OCI-LY1 (cell line): ENCODE measurements around the gene ASB6.
A peak's percentile ranks its signal among the peaks of the same experiment; 100 is the strongest.

Experiments
- H2AFZ ChIP-seq: fragments of 200-600 bp; sonication (generic), shearing (Covaris generic); 2 replicates; pipeline ENCODE4 v1.6.0; 2014; ENCODE audit warnings: antibody characterized with exemption, mild to moderate bottlenecking, low read length
- H3F3A ChIP-seq: fragments of 200-600 bp; sonication (generic), shearing (Covaris generic); 2 replicates; pipeline ENCODE4 v1.6.0; 2014; ENCODE audit warnings: mild to moderate bottlenecking, antibody characterized with exemption, low read length, moderate library complexity; ENCODE audit not compliant: insufficient read depth
- H3K27ac ChIP-seq: fragments of 200-600 bp; sonication (generic); 2 replicates; pipeline ENCODE4 v1.5.1; 2014; ENCODE audit warnings: low read length, mixed run types, mild to moderate bottlenecking, low read depth; ENCODE audit not compliant: poor library complexity, severe bottlenecking
- H3K27me3 ChIP-seq: fragments of 200-600 bp; sonication (generic); 2 replicates; pipeline ENCODE4 v1.6.0; 2014; ENCODE audit warnings: antibody characterized with exemption, mild to moderate bottlenecking, low read length, moderate library complexity; ENCODE audit not compliant: insufficient read depth
- H3K36me3 ChIP-seq: fragments of 200-600 bp; sonication (generic); 2 replicates; pipeline ENCODE4 v1.6.1; 2014; ENCODE audit warnings: mild to moderate bottlenecking, antibody characterized with exemption, low read length, moderate library complexity, mixed read lengths; ENCODE audit not compliant: insufficient read depth
- H3K4me1 ChIP-seq: fragments of 200-600 bp; sonication (generic); 2 replicates; pipeline ENCODE4 v1.5.1; 2014; ENCODE audit warnings: mild to moderate bottlenecking, low read length, moderate library complexity; ENCODE audit not compliant: insufficient read depth, severe bottlenecking
- H3K4me2 ChIP-seq: fragments of 200-600 bp; sonication (generic), shearing (Covaris generic); 2 replicates; pipeline ENCODE4 v1.6.1; 2014; ENCODE audit warnings: low read length
- H3K4me3 ChIP-seq: fragments of 200-600 bp; sonication (generic); 2 replicates; pipeline ENCODE4 v1.5.1; 2014; ENCODE audit warnings: low read length, low read depth, mild to moderate bottlenecking, mixed read lengths; ENCODE audit not compliant: poor library complexity, severe bottlenecking
- H3K79me2 ChIP-seq: fragments of 200-600 bp; shearing (Covaris generic); 2 replicates; pipeline ENCODE4 v1.6.1; 2016; ENCODE audit warnings: mixed run types, low read length, mixed read lengths; ENCODE audit not compliant: insufficient read depth
- H3K9ac ChIP-seq: fragments of 200-600 bp; sonication (generic), shearing (Covaris generic); 2 replicates; pipeline ENCODE4 v1.6.1; 2014; ENCODE audit warnings: mild to moderate bottlenecking, low read length, mixed read lengths
- H3K9me2 ChIP-seq: fragments of 200-600 bp; sonication (generic), shearing (Covaris generic); 2 replicates; pipeline ENCODE4 v1.6.1; 2014; ENCODE audit warnings: low read depth, mild to moderate bottlenecking, low read length, mixed read lengths
- H3K9me3 ChIP-seq: fragments of 200-600 bp; shearing (Covaris generic); 2 replicates; pipeline ENCODE4 v1.6.1; 2014; ENCODE audit warnings: low read length, mixed read lengths
- H4K20me1 ChIP-seq: fragments of 200-600 bp; sonication (generic), shearing (Covaris generic); 2 replicates; pipeline ENCODE4 v1.6.0; 2016; ENCODE audit warnings: mild to moderate bottlenecking, low read length; ENCODE audit not compliant: insufficient read depth
- EZH2 ChIP-seq: fragments of 200-600 bp; sonication (generic), shearing (Covaris generic); IDR thresholded peaks from 2 replicates; pipeline ENCODE4 v1.8.0; 2017; ENCODE audit warnings: borderline replicate concordance, mixed run types, mild to moderate bottlenecking, antibody characterized with exemption, low read length, moderate library complexity, mixed read lengths
- TF ChIP-seq, protein P1 (sequence below): fragments of 200-600 bp; sonication (generic), shearing (Covaris generic); IDR thresholded peaks from 2 replicates; pipeline ENCODE4 v1.5.1; 2017; ENCODE audit warnings: mild to moderate bottlenecking, antibody characterized with exemption, low read length, moderate library complexity, mixed read lengths

The ASB6 gene

DNA sequence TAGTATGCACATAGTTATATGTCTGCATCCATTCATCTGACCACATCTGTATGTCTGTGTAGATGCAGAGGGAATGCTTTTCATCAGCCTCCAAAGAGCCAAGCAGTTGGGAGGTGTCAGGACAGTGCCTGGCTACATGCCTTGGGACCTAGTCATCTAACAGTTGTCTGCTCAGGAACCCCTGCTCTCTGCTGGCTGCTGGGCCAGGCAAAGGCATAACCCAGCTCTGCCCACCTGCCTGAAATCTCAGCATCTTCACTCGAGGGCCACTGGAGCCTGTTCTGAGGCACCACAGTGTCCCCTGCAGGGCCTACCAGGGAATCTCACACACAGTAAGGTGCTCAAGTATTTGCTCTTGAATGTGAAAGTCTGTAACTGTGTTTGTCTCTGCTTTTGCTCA lies 24.8 kb downstream of the ASB6 start:
- peaks cover 6% of the 10 kb centered on the region; the same call in 1 of the 2 replicates for H3K27me3 ChIP-seq
- no peak overlapping the region for H2AFZ ChIP-seq
- H3K27ac ChIP-seq, result no peak overlapping the region
- H3K36me3 ChIP-seq, result no peaks in the 10 kb centered on the region
- no peak overlapping the region for H3K9ac ChIP-seq
- no peaks in the 10 kb centered on the region for H4K20me1 ChIP-seq
- H3K9me3 ChIP-seq, result no peaks in the 10 kb centered on the region
- H3K4me2 ChIP-seq, result no peak overlapping the region
- TF ChIP-seq EZH2, result no peak
- TF ChIP-seq, protein P1, sequence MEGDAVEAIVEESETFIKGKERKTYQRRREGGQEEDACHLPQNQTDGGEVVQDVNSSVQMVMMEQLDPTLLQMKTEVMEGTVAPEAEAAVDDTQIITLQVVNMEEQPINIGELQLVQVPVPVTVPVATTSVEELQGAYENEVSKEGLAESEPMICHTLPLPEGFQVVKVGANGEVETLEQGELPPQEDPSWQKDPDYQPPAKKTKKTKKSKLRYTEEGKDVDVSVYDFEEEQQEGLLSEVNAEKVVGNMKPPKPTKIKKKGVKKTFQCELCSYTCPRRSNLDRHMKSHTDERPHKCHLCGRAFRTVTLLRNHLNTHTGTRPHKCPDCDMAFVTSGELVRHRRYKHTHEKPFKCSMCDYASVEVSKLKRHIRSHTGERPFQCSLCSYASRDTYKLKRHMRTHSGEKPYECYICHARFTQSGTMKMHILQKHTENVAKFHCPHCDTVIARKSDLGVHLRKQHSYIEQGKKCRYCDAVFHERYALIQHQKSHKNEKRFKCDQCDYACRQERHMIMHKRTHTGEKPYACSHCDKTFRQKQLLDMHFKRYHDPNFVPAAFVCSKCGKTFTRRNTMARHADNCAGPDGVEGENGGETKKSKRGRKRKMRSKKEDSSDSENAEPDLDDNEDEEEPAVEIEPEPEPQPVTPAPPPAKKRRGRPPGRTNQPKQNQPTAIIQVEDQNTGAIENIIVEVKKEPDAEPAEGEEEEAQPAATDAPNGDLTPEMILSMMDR, result peak; percentile 41; the same call in 1 of the 2 replicates
- H3F3A ChIP-seq, result no peaks in the 10 kb centered on the region
- H3K4me1 ChIP-seq, result no peaks in the 10 kb centered on the region
- no peaks in the 10 kb centered on the region for H3K79me2 ChIP-seq
- no peaks in the 10 kb centered on the region for H3K9me2 ChIP-seq
- H3K4me3 ChIP-seq, result no peak overlapping the region

GRCh38 chr9:129615407-129616285 lies 26.3 kb downstream of the ASB6 start:
- H4K20me1 ChIP-seq, result no peaks in the 10 kb centered on the region
- H3K4me1 ChIP-seq, result peaks cover 5% of the 10 kb centered on the region
- no peak overlapping the region for H3K4me2 ChIP-seq
- no peaks in the 10 kb centered on the region for H3F3A ChIP-seq
- no peak overlapping the region for H3K27ac ChIP-seq
- H3K36me3 ChIP-seq, result no peaks in the 10 kb centered on the region
- no peaks in the 10 kb centered on the region for H3K79me2 ChIP-seq
- no peak overlapping the region for H3K9ac ChIP-seq
- peaks cover 6% of the 10 kb centered on the region; the same call in 1 of the 2 replicates for H3K27me3 ChIP-seq
- H3K4me3 ChIP-seq, result no peak overlapping the region
- no peaks in the 10 kb centered on the region for H3K9me3 ChIP-seq
- TF ChIP-seq, protein P1, result no peak
- no peak for TF ChIP-seq EZH2
- H3K9me2 ChIP-seq, result no peaks in the 10 kb centered on the region
- no peak overlapping the region for H2AFZ ChIP-seq

DNA sequence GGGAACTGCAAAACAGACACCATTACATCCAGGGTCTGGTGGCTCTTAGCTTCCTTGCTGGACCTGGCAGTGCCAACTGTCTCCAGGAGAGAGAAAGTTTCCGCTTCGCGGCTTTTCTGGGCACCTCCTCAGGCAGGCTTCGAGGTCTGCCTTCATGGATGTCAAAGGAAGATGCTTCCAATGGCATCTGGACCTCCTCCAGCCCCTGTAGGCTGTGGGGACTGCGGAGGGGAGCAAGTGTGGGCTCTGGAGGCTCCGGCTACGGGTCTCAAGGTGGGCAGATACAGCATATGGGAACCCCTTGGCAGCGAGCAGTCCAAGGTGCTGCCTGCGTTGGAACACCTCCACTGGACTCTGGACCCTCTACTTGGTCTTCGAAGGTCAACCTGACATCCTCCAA lies 27.0 kb downstream of the ASB6 start:
- Histone ChIP-seq H4K20me1 (no peaks in the 10 kb centered on the region), H3K36me3 (no peaks in the 10 kb centered on the region), H2AFZ (no peak overlapping the region), H3K9me3 (no peaks in the 10 kb centered on the region), H3K9me2 (no peaks in the 10 kb centered on the region), H3K4me3 (no peak overlapping the region), H3K4me2 (no peak overlapping the region), H3K4me1 (peaks cover 6% of the 10 kb centered on the region), H3K27me3 (peaks cover 6% of the 10 kb centered on the region; the same call in 1 of the 2 replicates), H3K79me2 (no peaks in the 10 kb centered on the region), H3K27ac (no peak overlapping the region), H3K9ac (no peak overlapping the region), H3F3A (no peaks in the 10 kb centered on the region)
- TF ChIP-seq, protein P1, result no peak
- TF ChIP-seq EZH2, result no peak
